K562 (cell line): ENCODE measurements around the gene ANXA1. TPM values are rescaled to one million over a fixed set of nuclear protein-coding genes. Genes with fewer than 3 reads are reported as not detected.

Experiments
- ATAC-seq: fragments of 200-7000 bp; cut with Tn5 transposase; 3 replicates; pipeline ENCODE4 v1.9.1; 2020; ENCODE audit warnings: moderate library complexity
- BruUV-seq: library from RNA; stranded (reverse); fragments of 400-500 nt; replicated peaks from 2 replicates; lab custom pipeline; 2021; lab: Mats Ljungman, UMichigan
- CTCF ChIA-PET: fragments of 300-600 bp; formaldehyde crosslinking; extraction: SDS; loops from one replicate; lab custom pipeline; 2021; ENCODE audit warnings: low intra/inter-chr PET ratio; lab: Yijun Ruan, JAX
- POLR2A ChIA-PET: fragments of 300-600, 350-650 bp; sonication (Branson Sonifier 250); formaldehyde crosslinking; extraction: SDS; loops from one replicate; lab custom pipeline; 2021; ENCODE audit warnings: antibody characterized with exemption, inconsistent platforms; lab: Yijun Ruan, JAX
- DNase-seq, 4 experiments: peaks; one replicate each; pipeline versions ENCODE4 v3.0.0 to v3.0.0-alpha.2; 2011 to 2018; ENCODE audit warnings: low spot score in 3 of 4, mixed read lengths in 3 of 4; ENCODE audit errors: extremely low read depth in 1 of 4
- FAIRE-seq: peaks from 2 replicates; lab custom pipeline; 2011; peaks lifted over from hg19 to GRCh38; lab: Jason Lieb, UNC
- H2AFZ ChIP-seq: 2 replicates; pipeline ENCODE4 v1.6.0; 2011; ENCODE audit warnings: low read depth, low read length, control low read depth, inconsistent platforms
- H3K27ac ChIP-seq: fragments of 200-600 bp; 3 replicates; pipeline ENCODE4 v1.8.0; 2011; ENCODE audit warnings: low read depth, mild to moderate bottlenecking, control low read depth, inconsistent platforms, low read length, moderate library complexity, mixed read lengths; ENCODE audit errors: extremely low read depth
- H3K27me3 ChIP-seq, 2 experiments: fragments of 300-600 bp in 1 of 2; 2 replicates in 1 of 2; 3 replicates in 1 of 2; pipeline versions ENCODE4 v1.6.0 to v1.8.0; 2011; ENCODE audit warnings: inconsistent platforms in 2 of 2, low read length in 2 of 2, mild to moderate bottlenecking in 1 of 2, mixed read lengths in 1 of 2, moderate library complexity in 1 of 2; ENCODE audit not compliant: control insufficient read depth in 2 of 2, insufficient read depth in 2 of 2
- H3K36me3 ChIP-seq: fragments of 300-600 bp; 3 replicates; pipeline ENCODE4 v1.8.0; 2011; ENCODE audit warnings: mild to moderate bottlenecking, low read length, inconsistent platforms; ENCODE audit not compliant: control insufficient read depth, insufficient read depth
- H3K4me1 ChIP-seq, 2 experiments: fragments of 200-600 bp in 1 of 2; replicated peaks in 1 of 2; 2 replicates in 1 of 2; 3 replicates in 1 of 2; pipeline versions ENCODE4 v1.5.1 to v1.8.0; 2011; ENCODE audit warnings: inconsistent platforms in 2 of 2, low read length in 2 of 2, mild to moderate bottlenecking in 1 of 2, mixed read lengths in 1 of 2, moderate library complexity in 1 of 2; ENCODE audit not compliant: control insufficient read depth in 2 of 2, insufficient read depth in 2 of 2
- H3K4me2 ChIP-seq: 2 replicates; pipeline ENCODE4 v1.6.1; 2011; ENCODE audit warnings: low read length, control low read depth, inconsistent platforms, mixed read lengths; ENCODE audit not compliant: insufficient read depth
- H3K4me3 ChIP-seq: fragments of 200-600 bp; sonication (generic), shearing (Covaris generic); 2 replicates; pipeline ENCODE4 v1.5.1; 2016; ENCODE audit warnings: control low read depth, inconsistent platforms
- H3K79me2 ChIP-seq: fragments of 200-600 bp; 3 replicates; pipeline ENCODE4 v1.8.0; 2011; ENCODE audit warnings: low read length, inconsistent platforms; ENCODE audit not compliant: control insufficient read depth, insufficient read depth
- H3K9ac ChIP-seq, 2 experiments: 2 replicates each; pipeline versions ENCODE4 v1.6.0 to v1.6.1; 2011; ENCODE audit warnings: low read depth in 2 of 2, low read length in 2 of 2, control low read depth in 1 of 2, inconsistent platforms in 1 of 2, mild to moderate bottlenecking in 1 of 2, mixed read lengths in 1 of 2; ENCODE audit not compliant: insufficient read depth in 1 of 2
- H3K9me1 ChIP-seq: one replicate; pipeline ENCODE4 v1.6.0; 2011; ENCODE audit warnings: inconsistent platforms, mild to moderate bottlenecking, low read length, moderate library complexity; ENCODE audit not compliant: control insufficient read depth, insufficient read depth
- H3K9me3 ChIP-seq: replicated peaks from 2 replicates; pipeline ENCODE4 v1.5.1; 2011; ENCODE audit warnings: low read depth, low read length, inconsistent platforms; ENCODE audit not compliant: control insufficient read depth, insufficient read depth
- H4K20me1 ChIP-seq: replicated peaks from 2 replicates; pipeline ENCODE4 v1.6.1; 2011; ENCODE audit warnings: low read length, inconsistent platforms, mixed read lengths; ENCODE audit not compliant: control insufficient read depth, insufficient read depth
- CSDE1 ChIP-seq, 2 experiments: fragments of 450-650 bp; IDR thresholded peaks; 2 replicates each; pipeline ENCODE4 v1.6.1; 2016; ENCODE audit warnings: mild to moderate bottlenecking in 1 of 2
- HNRNPH1 ChIP-seq: fragments of 200-400 bp; formaldehyde crosslinking; optimal IDR thresholded peaks from 2 replicates; pipeline ENCODE3; 2017; ENCODE audit warnings: low read depth, mild to moderate bottlenecking, low read length, moderate library complexity
- HOXB6 ChIP-seq: fragments of 250-450 bp; sonication (Bioruptor Pico); IDR thresholded peaks from 2 replicates; pipeline ENCODE4 v1.5.1; 2022; ENCODE audit warnings: mild to moderate bottlenecking, borderline replicate concordance
- KLF1 ChIP-seq: fragments of 450-650 bp; IDR thresholded peaks from 2 replicates; pipeline ENCODE4 v1.6.1; 2016; ENCODE audit warnings: missing genetic modification characterization, missing compliant biosample characterization
- NR2F6 ChIP-seq: fragments of 450-650 bp; formaldehyde crosslinking; IDR thresholded peaks from 2 replicates; pipeline ENCODE4 v1.4.0; 2020; ENCODE audit warnings: mild to moderate bottlenecking
- OTX1 ChIP-seq: fragments of 450-650 bp; formaldehyde crosslinking; IDR thresholded peaks from 2 replicates; pipeline ENCODE4 v1.4.0; 2022; ENCODE audit warnings: mild to moderate bottlenecking
- SAP30 ChIP-seq: fragments of 200-600 bp; sonication (generic); IDR thresholded peaks from 2 replicates; pipeline ENCODE4 v1.6.1; 2012; ENCODE audit warnings: borderline replicate concordance, low read depth, mild to moderate bottlenecking, moderate library complexity, low read length, control low read depth, inconsistent platforms; ENCODE audit not compliant: insufficient read depth, poor library complexity, severe bottlenecking
- YBX1 ChIP-seq: fragments of 450-650 bp; IDR thresholded peaks from 2 replicates; pipeline ENCODE4 v1.7.1; 2016; ENCODE audit warnings: mild to moderate bottlenecking
- ZFX ChIP-seq: sonication (generic); formaldehyde crosslinking; IDR thresholded peaks from 2 replicates; pipeline ENCODE4 v1.8.0; 2022; ENCODE audit warnings: mild to moderate bottlenecking, missing genetic modification reagents, moderate library complexity
- ZNF253 ChIP-seq: fragments of 250-450 bp; sonication (Bioruptor Pico); conservative IDR thresholded peaks from 2 replicates; pipeline ENCODE4 v1.6.1; 2021; ENCODE audit warnings: mild to moderate bottlenecking
- WGBS: fragments of 100-300 bp; shearing (Covaris generic); methylation state at CpG from one replicate; pipeline ENCODE4 v1.1.6; 2016; ENCODE audit warnings: low coverage, mixed read lengths; ENCODE audit not compliant: insufficient coverage; ENCODE audit errors: missing lambda C conversion rate; 5-methylcytosine and 5-hydroxymethylcytosine counted together
- in situ Hi-C: fragments of 300-500 bp; cut with MboI; formaldehyde crosslinking; loops from 4 replicates; pipeline ENCODE4 v1.15.0; 2018; ENCODE audit warnings: inconsistent platforms, mixed read lengths
- intact Hi-C: fragments of 100-400 bp; cut with micrococcal nuclease; formaldehyde crosslinking; loops from 2 replicates; pipeline ENCODE4 v1.14.2; 2022
- polyA plus RNA-seq, 8 experiments: library from polyadenylated mRNA; depleted of rRNA in 4 of 8; stranded (reverse) in 5 of 8; unstranded in 3 of 8; fragments of >200 nt; fragmentation: Nextera tagmentation in 2 of 8; fragmentation: Illumina TruSeq in 1 of 8; extraction: Ambion mirVana in 2 of 8; extraction: Trizol in 1 of 8; gene quantifications; 2 replicates each; pipeline versions ENCODE4 v1.2.1 to v1.2.3, GENCODE V29; 2011 to 2014; ENCODE audit warnings: inconsistent platforms in 1 of 8, missing spikeins in 1 of 8
- total RNA-seq, 7 experiments: library from RNA; depleted of rRNA in 6 of 7; stranded (reverse); fragments of >200 nt in 6 of 7; fragmentation: Illumina TruSeq in 2 of 7; extraction: Trizol in 2 of 7; gene quantifications; 2 replicates each; pipeline versions ENCODE4 v1.2.1 to v1.2.3, GENCODE V29; 2011 to 2021; ENCODE audit warnings: low replicate concordance in 1 of 7
- TF ChIP-seq, protein P1 (sequence below): fragments of 250-450 bp; sonication (Bioruptor Pico); IDR thresholded peaks from 2 replicates; pipeline ENCODE4 v1.8.0; 2022; ENCODE audit warnings: inconsistent platforms

The ANXA1 gene
- total and polyA plus RNA-seq, 9 of the 15 experiments (the other 6 are each of a cell fraction or from before 2014, with no cell fraction given): 406 to 1,298 (median 620) TPM

DNA sequence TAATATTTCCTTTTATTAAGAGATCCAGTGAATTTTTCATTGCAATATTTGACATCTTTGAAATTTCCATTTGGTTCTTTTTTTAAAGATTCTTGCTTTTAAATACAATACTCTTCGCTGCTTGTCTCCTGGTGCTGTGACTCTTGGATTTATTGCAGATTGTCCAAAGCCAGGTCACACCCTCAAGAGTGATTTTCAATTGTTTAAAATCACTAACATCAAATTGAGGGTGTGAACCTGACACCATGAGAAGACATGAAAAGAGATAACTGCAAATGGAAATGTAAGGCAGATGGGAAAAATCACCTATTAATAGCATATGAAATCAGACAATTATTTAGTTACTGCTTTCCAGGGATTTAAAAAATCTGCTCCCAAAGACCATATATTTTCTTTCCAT is 42.6 kb downstream of the ANXA1 start:
- no peak overlapping the region for H3K27ac ChIP-seq
- H4K20me1 ChIP-seq: no peaks in the 10 kb centered on the region
- no peak for FAIRE-seq
- no peaks in the 10 kb centered on the region for H3K27me3 ChIP-seq
- H3K9ac ChIP-seq: no peak overlapping the region
- no peaks in the 10 kb centered on the region for H3K79me2 ChIP-seq
- POLR2A ChIA-PET: no interaction called here
- no TSS peak for BruUV-seq
- H3K9me3 ChIP-seq: no peaks in the 10 kb centered on the region
- 25% methylated on average over 1 of the region's 1 CpG for WGBS
- CTCF ChIA-PET: no interaction called here
- H3K36me3 ChIP-seq: no peaks in the 10 kb centered on the region
- intact Hi-C loops (no loop called here), in situ Hi-C loops (loop anchor here (25.0 kb wide), 1 partner anchor 907 kb away; no protein-coding TSS in a partner anchor)
- DNase-seq: no peak
- no peak overlapping the region for H2AFZ ChIP-seq
- no peak for ATAC-seq
- TF ChIP-seq ZFX: no peak
- TF ChIP-seq HOXB6 (CRISPR knock-in tag): no peak
- no peak for TF ChIP-seq ZNF253
- TF ChIP-seq OTX1 (CRISPR knock-in tag): no peak
- TF ChIP-seq KLF1 (tag): no peak
- no peak for TF ChIP-seq SAP30
- no peak for TF ChIP-seq HNRNPH1
- TF ChIP-seq YBX1: no peak
- TF ChIP-seq NR2F6: no peak
- TF ChIP-seq CSDE1 (IDR thresholded peaks at IDR 0.05): no peak
- TF ChIP-seq, protein P1, sequence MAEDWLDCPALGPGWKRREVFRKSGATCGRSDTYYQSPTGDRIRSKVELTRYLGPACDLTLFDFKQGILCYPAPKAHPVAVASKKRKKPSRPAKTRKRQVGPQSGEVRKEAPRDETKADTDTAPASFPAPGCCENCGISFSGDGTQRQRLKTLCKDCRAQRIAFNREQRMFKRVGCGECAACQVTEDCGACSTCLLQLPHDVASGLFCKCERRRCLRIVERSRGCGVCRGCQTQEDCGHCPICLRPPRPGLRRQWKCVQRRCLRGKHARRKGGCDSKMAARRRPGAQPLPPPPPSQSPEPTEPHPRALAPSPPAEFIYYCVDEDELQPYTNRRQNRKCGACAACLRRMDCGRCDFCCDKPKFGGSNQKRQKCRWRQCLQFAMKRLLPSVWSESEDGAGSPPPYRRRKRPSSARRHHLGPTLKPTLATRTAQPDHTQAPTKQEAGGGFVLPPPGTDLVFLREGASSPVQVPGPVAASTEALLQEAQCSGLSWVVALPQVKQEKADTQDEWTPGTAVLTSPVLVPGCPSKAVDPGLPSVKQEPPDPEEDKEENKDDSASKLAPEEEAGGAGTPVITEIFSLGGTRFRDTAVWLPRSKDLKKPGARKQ (CRISPR knock-in tag): no peak
- TF ChIP-seq, all 486 proteins: peak for 0
- H3K4me1 ChIP-seq: no peaks in the 10 kb centered on the region
- no peaks in the 10 kb centered on the region for H3K9me1 ChIP-seq
- no peak overlapping the region for H3K4me2 ChIP-seq
- no peak overlapping the region for H3K4me3 ChIP-seq
